ENCODE data around the gene MRPS31. TPM values are rescaled to one million over a fixed set of nuclear protein-coding genes. Genes with fewer than 3 reads are reported as not detected.

MRPS31 gene
- total RNA-seq, 1 experiment from 2014 or later: 10.9 TPM

GRCh38 chr13:40756042-40756441, 14.9 kb downstream of the MRPS31 start:
- ATAC-seq: no peak
- ChIA-PET POLR2A (no interaction called here), CTCF (no interaction called here)
- no peak for DNase-seq (ENCODE audit: low read depth, low spot score)
- Histone ChIP-seq H3K9me3 (ENCODE audit: control insufficient read depth, insufficient read depth, low read depth, low read length) (no peaks in the 10 kb centered on the region), H3K27ac (ENCODE audit: low read length) (no peak overlapping the region), H3K27me3 (ENCODE audit: control insufficient read depth, insufficient read depth, low read length) (no peaks in the 10 kb centered on the region), H3K4me3 (ENCODE audit: low read depth in 2 of 2, low read length in 2 of 2) (no peak overlapping the region), H3K4me1 (ENCODE audit: control insufficient read depth, insufficient read depth, low read length) (no peaks in the 10 kb centered on the region), H3K36me3 (ENCODE audit: control insufficient read depth, insufficient read depth, low read length) (peaks cover 2% of the 10 kb centered on the region; the same call in 1 of the 2 replicates)
- intact Hi-C loops (cut with micrococcal nuclease; ENCODE audit: unreplicated experiment) (no loop called here), in situ Hi-C loops (cut with HindIII; ENCODE audit: low pct_unique_long_range_greater_than_20kb, low sequenced_read_pairs) (no loop called here)
- BruUV-seq (replicated peaks): no TSS peak
- no peak for TF ChIP-seq TCF7L2 (IDR thresholded peaks at IDR 0.05; ENCODE audit: low read depth, low read length)
- TF ChIP-seq SIN3A (IDR thresholded peaks at IDR 0.05; ENCODE audit: borderline replicate concordance, insufficient read depth, low read depth, low read length): no peak
- no peak for TF ChIP-seq CTCF (IDR thresholded peaks at IDR 0.05)
- TF ChIP-seq REST (IDR thresholded peaks at IDR 0.05; ENCODE audit: insufficient read depth in 1 of 2, low read depth in 2 of 2, low read length in 1 of 2): no peak
- TF ChIP-seq POLR2AphosphoS5 (IDR thresholded peaks at IDR 0.05; ENCODE audit: low read depth, low read length): no peak

DNA sequence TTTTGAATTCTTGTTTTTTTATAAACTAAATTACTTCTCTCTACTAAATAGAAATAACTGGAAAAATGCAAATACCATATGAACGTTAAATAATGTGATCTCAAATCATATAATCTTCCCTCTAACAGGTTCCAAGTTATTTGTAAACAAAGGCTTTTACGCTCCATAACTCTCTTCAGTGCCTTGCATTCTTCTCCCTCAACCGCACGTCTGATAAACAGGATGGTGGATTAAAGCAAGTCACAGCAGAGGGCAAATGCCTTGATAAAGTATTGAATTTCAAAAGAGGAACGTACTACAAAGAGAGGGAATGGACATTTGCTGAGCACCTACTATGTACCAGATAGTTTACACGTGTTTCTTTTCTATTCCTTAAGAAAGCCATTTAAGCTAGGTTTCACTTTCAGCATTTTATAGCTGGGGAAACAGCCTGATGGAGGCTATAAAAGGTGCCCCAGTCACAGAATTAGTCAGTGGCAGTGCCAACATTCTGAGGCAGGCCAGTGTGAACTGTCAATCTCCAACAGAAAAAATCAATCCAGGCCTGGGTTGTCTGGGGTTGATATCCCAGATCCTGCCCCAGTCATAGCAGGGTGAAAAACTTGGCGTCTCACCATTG, 15.8 kb downstream of the MRPS31 start:
- no peak for DNase-seq (ENCODE audit: low read depth, low spot score)
- POLR2A ChIA-PET: no interaction called here
- H3K36me3 ChIP-seq (ENCODE audit: control insufficient read depth, insufficient read depth, low read length): peaks cover 2% of the 10 kb centered on the region; the same call in 1 of the 2 replicates
- no peak overlapping the region for H3K27ac ChIP-seq (ENCODE audit: low read length)
- in situ Hi-C loops (cut with HindIII; ENCODE audit: low pct_unique_long_range_greater_than_20kb, low sequenced_read_pairs): no loop called here
- CTCF ChIA-PET: no interaction called here
- no TSS peak for BruUV-seq (replicated peaks)
- no peak for ATAC-seq
- H3K4me1 ChIP-seq (ENCODE audit: control insufficient read depth, insufficient read depth, low read length): no peaks in the 10 kb centered on the region
- H3K4me3 ChIP-seq (ENCODE audit: low read depth in 2 of 2, low read length in 2 of 2): no peak overlapping the region
- H3K9me3 ChIP-seq (ENCODE audit: control insufficient read depth, insufficient read depth, low read depth, low read length): no peaks in the 10 kb centered on the region
- no peaks in the 10 kb centered on the region for H3K27me3 ChIP-seq (ENCODE audit: control insufficient read depth, insufficient read depth, low read length)
- intact Hi-C loops (cut with micrococcal nuclease; ENCODE audit: unreplicated experiment): no loop called here
- TF ChIP-seq TCF7L2 (IDR thresholded peaks at IDR 0.05; ENCODE audit: low read depth, low read length) (no peak), CTCF (IDR thresholded peaks at IDR 0.05) (no peak)

Measured in Panc1 (cell line).